Measurements from ENCODE around the gene ZNF677.

- TF ChIP-seq EP300 (IDR thresholded peaks at IDR 0.05): no peak
- TF ChIP-seq CTCF (IDR thresholded peaks at IDR 0.05): no peak
- no peak for TF ChIP-seq POLR2A (IDR thresholded peaks at IDR 0.05)
- no peak for TF ChIP-seq POLR2AphosphoS5 (IDR thresholded peaks at IDR 0.05)
These were observed 30.1 kb downstream of the ZNF677 start for GRCh38 chr19:53224606-53225005.
